Daoy (cell line): Measurements from ENCODE around the gene CEPT1. TPM values are rescaled to one million over a fixed set of nuclear protein-coding genes. Genes with fewer than 3 reads are reported as not detected.
A peak's percentile ranks its signal among the peaks of the same experiment; 100 is the strongest.

Experiments used
- DNase-seq: peaks from one replicate; pipeline ENCODE4 v3.0.0-alpha.2; 2015; ENCODE audit warnings: low read depth
- total RNA-seq: library from RNA; depleted of rRNA; stranded (reverse); fragments of >200 nt; shearing (Covaris generic); gene quantifications from 2 replicates; pipeline ENCODE4 v1.2.3, GENCODE V29; 2014

The CEPT1 gene
- total RNA-seq, 1 experiment from 2014 or later, result 36.7 TPM

GRCh38 chr1:111192658-111193519, 52.9 kb downstream of the CEPT1 start:
- DNase-seq, result peak; percentile 52

GRCh38 chr1:111193712-111194480, 53.9 kb downstream of the CEPT1 start:
- no peak for DNase-seq

- no peak for DNase-seq
These were observed 55.1 kb downstream of the CEPT1 start for GRCh38 chr1:111195002-111195684.

- DNase-seq, result no peak
These were observed 56.2 kb downstream of the CEPT1 start for GRCh38 chr1:111196213-111196612.

- no peak for DNase-seq
These were observed 57.7 kb downstream of the CEPT1 start for GRCh38 chr1:111197598-111198284.

GRCh38 chr1:111198836-111199235, 58.8 kb downstream of the CEPT1 start:
- DNase-seq, result no peak

GRCh38 chr1:111199329-111199728, 59.3 kb downstream of the CEPT1 start:
- no peak for DNase-seq

GRCh38 chr1:111199881-111200801, 60.1 kb downstream of the CEPT1 start, which contains the start of gene DENND2D:
DENND2D (minus strand) TSS chr1:111200646; CDS start chr1:111200459, 187 bp downstream.
- DNase-seq, result no peak

GRCh38 chr1:111200802-111201161, 60.8 kb downstream of the CEPT1 start:
- DNase-seq, result no peak

GRCh38 chr1:111201275-111202090, 61.5 kb downstream of the CEPT1 start:
- DNase-seq, result no peak

- no peak for DNase-seq
These were observed 62.3 kb downstream of the CEPT1 start for GRCh38 chr1:111202366-111202706.

- peak; percentile 19 for DNase-seq
These were observed 62.9 kb downstream of the CEPT1 start for GRCh38 chr1:111202707-111203623.

- peak; percentile 90 for DNase-seq
These were observed 63.7 kb downstream of the CEPT1 start for GRCh38 chr1:111203681-111204200.

- DNase-seq, result peak; percentile 57
These were observed 64.4 kb downstream of the CEPT1 start for GRCh38 chr1:111204201-111204982.

- no peak for DNase-seq
These were observed 65.1 kb downstream of the CEPT1 start for GRCh38 chr1:111204983-111205713.

- DNase-seq, result no peak
These were observed 65.7 kb downstream of the CEPT1 start for GRCh38 chr1:111205714-111206050.

- no peak for DNase-seq
These were observed 68.9 kb downstream of the CEPT1 start for GRCh38 chr1:111208921-111209320.
